GM21390 (cell line): Measurements from ENCODE around the gene RAD51.

Source experiments
- ATAC-seq: cut with Tn5 transposase; IDR thresholded peaks from one replicate; pipeline ENCODE4 v1.9.1; 2021; ENCODE audit not compliant: unreplicated experiment

Gene RAD51

DNA sequence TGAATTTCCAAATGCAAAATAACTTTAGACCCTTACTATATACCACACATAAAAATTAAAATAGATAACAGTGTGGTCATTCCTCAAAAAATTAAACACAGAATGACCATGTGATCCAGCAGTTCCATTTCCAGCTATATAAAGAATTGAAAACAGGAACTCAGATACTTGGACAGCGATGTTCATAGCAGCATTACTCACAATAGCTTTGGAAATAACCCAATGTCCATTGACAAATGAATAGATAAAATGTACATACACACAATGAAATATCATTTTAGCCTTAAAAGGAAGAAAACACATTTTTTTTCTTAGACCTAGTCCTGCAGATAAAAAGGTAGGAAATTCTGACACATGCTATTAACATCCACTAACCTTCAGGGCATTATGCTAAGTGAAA, 26.7 kb downstream of the RAD51 start:
- ATAC-seq: no peak

DNA sequence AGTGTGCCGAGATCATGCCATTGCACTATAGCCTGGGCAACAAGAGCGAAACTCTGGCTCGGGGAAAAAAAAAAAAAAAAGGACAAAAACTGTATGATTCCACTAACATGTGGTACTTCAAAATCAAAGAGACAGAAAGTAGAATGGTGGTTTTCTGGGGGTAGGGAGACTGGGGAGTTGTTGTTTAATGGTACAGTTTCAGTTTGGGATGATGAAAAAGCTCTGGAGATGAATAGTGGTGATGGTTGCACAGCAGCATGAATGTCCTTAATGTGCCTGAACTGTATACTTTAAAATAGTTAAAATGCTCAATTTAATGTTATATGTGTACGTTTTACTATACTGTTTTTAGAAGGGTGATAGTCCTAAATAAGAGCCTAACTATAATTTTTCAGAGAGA, 27.4 kb downstream of the RAD51 start:
- no peak for ATAC-seq

DNA sequence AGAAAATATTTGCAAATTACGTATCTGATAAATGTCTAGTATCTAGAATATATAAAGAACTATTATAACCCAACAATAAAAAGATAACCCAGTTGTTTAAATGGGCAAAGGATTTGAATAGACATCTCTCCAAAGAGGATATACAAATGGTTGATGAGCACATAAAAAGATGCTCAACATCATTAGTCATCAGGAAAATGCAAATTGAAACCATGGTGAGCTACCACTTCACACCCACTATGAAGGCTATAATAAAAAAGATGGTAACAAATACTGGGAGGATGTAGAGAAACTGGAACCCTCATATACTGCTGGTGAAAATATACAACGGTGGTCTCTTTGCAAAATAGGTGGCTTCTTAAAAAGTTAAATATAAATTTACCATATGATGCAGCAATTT, 28.0 kb downstream of the RAD51 start:
- ATAC-seq: no peak

DNA sequence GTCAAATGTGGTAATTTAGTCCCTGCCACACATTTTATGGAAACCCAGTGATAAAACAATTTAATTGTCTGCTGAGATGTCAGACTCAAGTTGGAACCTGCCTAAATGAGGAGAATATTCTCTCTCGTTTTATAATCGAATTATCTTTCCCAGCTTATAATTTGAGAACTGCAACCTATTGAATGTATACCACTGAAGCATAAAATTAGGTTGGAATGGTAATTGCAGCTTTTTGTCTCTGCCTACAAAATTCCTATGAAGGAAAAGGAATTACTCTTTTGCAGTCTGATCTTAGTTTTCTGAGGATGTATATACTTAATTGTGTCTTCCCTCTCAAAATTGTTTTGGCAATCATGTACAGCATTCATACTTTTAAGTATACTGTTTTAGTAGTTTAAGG, 28.9 kb downstream of the RAD51 start:
- ATAC-seq: no peak

DNA sequence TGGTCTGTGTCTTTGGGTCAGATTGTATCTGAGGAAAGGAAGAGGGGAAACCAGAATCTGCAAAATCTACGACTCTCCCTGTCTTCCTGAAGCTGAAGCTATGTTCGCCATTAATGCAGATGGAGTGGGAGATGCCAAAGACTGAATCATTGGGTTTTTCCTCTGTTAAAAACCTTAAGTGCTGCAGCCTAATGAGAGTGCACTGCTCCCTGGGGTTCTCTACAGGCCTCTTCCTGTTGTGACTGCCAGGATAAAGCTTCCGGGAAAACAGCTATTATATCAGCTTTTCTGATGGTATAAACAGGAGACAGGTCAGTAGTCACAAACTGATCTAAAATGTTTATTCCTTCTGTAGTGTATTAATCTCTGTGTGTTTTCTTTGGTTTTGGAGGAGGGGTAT, 36.1 kb downstream of the RAD51 start:
- no peak for ATAC-seq

DNA sequence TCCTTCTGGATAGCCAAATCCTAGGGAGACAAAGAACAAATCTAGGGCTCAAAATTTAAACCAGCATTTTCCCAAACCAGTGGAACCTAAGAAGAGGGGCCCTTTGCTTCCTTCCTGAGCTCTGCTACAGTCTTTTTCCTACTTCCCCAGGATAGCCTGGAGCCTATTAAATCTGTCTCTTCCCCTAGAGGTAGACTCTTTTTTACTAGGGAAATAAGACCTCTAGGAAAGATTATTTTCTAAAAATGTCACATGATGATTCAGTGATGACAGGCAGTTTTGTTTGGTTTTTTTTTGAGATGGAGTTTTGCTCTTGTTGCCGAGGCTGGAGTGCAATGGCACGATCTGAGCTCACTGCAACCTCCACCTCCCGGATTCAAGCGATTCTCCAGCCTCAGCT, 41.6 kb downstream of the RAD51 start:
- ATAC-seq: no peak

DNA sequence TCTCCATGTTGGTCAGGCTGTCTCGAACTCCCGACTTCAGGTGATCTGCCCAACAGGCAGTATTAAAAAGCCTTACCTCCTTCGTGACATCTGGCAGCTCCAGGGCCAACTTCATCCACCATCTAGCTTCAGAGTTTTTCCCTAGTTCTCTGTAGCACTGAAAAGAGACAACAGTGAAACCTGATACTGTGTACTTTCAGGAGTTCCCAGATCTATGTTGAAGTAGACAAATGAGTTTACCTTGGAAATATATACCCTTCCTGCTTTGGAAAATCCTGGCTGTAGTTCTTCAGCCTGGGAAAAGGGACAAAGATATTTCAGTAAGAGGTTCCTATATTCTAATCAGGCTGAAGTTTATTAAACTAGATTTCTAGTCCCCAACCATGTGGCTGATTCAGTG, 42.1 kb downstream of the RAD51 start:
- ATAC-seq: no peak

DNA sequence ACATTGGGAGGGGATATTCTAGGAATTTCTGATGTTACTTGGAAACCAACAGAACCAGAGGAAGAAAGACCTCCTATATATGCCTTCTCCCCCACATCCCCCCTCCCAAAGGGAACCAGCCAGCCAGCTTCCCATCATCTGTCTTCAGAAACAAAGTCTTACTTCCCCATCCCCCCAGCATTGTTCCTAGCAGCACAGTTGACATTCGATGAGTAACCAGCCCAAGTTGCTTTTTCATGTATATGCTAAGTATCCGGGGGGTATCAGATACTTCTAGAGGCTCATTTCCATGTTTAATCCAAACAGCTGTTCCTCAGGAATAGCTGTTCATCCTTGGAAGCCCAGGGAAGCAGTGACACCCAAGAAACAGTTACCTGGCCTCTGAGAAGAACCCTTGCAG, 44.1 kb downstream of the RAD51 start:
- ATAC-seq: no peak

DNA sequence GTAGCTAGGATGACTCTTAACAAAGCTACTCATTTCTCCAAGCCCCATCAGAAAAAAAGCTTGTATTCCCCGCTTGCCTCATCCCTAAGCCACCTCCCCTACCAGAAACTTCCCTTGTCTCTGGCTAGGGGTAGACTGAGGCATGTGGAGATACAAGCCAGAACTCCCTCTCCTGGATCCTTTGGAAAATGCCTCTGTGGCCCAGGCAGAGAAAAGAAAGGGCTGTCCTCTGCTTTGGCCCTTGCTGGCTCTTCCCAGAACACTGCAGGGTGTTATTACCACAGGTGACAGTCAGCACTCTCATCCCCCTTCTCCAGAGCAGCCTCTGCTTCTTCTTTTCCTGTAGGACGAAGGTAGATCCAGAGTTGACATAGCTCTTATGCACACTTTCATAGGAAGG, 44.9 kb downstream of the RAD51 start:
- no peak for ATAC-seq

DNA sequence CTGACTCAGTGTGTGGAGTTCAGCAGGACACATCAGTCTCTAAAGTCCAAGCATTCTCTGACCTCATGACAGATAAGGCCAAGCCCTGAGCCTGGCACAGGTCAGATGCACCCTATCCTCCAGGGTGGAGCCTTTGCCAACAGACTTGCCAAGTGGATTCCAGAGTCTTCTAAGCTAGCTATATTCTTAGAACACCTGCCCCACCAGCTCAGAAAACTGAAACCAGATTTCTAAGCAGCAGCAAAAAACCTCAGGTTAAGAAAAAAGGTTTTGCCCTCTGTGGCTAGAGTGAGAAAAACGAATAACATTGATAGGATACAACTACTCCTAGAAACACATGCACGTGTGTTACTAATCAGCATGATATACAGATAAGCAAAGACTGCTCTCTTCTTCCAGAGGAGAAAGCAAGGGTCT, 48.5 kb downstream of the RAD51 start:
- ATAC-seq: no peak

DNA sequence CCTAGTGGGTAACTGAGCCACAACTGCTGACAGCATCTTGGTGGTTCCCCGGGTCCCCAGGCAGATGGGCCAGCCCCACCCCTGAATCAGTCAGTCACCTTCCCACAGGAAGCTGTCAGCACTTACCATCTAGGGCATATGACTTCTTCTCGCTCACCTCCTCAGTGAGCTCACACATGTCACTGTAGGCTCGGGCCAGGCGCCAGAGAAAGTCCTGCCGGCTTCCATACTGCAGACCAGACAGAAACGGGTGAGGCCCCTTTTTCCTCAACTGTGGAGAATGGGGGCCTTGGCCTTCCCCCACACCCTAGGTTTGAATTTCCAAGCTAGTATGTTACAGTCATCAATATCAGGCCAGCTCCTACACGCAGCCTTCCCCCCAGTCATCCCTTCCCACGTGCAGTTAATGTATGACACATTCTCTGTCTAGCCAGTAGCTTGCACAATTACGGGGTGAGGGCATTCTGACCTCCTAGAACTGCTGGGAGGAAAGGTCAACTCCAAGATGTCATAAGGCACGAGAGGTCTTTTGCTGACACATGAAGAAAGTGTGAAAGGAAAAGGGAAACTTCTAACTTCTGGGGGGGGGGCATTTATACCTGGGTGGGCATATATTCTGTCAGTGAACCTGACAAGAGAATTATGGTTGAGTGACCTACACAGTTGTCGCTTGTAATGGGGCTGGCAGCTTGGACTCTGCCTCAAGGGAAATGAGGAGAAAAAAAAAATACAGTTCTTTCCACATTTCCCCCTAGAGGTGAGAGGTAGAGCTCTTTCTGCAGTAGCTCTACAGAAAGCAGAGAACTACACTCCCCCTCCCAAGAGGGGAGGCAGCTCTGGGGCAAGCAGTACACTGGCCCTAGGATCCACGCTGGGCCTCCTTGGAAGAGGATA, 49.2 kb downstream of the RAD51 start:
- ATAC-seq: no peak

DNA sequence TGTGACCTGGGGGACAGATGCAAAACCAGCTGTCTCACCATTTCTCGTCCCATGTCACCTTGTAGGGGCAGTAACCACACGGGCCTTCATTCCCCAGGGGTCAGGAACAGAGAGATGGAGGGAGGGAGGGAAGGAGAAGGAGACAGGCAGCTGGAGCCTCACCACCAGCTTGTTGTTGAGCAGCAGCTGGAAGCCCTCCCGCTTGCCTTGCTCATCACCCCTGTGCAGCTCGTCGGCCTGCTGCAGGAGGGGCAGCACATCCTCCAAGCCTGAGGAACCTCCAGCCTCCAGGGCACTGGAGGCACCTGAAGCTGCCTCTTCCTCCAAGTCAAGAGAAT, 49.8 kb downstream of the RAD51 start:
- ATAC-seq: no peak

DNA sequence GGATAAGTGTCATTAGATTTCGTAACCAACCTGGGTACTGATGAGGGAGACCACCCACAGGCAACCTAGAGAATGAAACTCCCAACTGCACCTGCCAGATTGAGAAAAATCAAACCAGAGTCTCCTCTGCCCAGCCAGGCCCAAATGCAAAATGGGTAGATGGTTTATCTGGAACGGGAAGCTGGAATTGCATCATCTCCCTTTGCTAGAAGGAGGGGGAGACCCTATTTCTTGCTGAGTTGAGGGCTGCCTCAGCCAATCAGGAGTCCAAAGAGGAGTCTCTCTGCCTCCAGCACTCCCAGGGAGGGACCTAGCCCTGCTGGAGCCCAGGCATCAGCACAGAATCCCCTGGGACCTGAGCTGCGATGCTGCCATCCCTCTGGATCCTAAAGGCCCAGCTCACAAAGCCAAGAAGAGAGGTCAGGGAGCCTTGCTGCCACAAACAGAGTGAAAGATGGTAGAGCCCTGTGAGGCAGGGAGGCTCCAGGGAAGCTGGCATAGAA, 52.0 kb downstream of the RAD51 start:
- ATAC-seq: no peak

DNA sequence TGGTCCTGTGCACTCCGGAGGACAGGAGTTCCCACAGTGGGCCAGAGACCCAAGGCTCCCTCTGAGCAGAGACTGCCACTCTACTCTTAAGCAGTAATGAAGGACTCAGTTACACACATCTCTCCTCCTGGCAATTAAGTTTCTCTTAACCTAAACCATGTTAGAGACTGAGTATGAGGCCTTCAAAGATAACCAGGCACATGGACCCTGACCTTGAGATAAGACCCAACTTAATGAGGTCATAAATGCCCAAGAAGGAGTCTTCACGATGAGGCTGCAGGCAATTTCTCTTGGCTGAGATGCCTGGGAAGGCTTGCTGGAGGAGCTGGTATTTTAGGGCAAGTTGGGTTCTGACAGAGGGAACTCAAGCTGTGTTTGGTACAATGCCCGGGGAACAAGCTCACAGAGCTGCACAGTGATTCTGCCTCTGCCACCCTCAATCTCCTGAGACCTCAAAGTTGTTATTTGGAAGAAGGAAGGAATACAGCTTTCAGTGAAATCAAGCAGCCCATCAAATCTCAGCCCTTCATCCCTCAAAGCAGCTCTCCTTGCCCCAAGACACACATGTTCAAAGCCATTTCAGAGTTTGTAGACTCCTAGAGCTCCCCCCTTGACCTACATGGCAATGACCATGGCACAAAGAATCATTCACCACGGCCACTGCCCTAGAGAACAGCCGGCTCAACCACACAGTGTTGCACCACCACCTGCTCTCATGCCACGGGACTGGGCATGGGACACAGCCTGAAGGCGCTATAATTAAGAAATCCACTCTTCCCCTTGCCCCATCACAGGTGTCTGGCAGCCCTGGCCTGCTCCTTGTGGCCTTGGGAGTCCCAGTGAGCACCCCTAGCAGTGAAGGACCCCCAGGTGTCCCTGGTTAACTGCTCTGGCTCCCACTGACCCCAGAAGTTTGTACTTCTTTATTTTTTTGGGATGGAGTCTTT, 53.0 kb downstream of the RAD51 start:
- ATAC-seq: no peak

DNA sequence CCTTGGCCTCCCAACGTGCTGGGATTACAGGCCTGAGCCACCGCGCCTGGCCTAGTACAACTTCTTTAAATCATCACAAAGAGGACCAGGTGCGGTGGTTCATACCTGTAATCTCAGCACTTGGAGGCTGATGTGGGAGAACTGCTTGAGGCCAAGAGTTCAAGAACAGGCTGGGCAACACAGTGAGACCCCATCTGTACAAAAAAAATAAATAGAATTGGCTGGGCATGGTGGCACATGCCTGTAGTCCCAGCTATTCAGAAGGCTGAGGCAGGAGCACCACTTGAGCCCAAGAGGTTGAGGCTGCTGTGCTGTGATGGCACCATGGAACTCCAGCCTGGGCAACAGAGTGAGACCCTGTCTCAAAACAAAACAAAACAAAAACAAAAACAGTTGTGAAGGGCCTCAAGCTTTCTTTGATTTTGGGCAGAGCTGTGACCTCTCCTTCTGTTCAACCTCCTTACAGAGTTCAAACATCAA, 54.2 kb downstream of the RAD51 start:
- ATAC-seq: no peak

DNA sequence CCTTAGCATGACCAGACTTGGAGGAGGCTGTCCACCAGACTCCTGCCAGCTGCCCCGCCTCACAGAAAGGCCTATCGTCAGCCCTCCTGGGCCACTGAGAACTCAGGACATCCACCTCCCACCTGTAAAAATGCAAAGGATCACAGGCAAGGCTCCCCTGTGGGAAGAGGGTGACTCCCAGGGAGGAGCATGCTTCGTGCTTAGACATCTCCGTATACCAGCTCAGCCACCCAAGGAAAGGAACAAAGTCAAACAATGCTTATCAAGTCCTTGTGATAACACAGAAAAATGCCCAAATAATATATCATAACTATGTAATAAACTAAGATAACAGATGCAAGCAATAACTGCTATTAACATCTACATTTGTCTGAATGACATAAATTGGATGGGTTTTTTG, 55.9 kb downstream of the RAD51 start:
- ATAC-seq: no peak

DNA sequence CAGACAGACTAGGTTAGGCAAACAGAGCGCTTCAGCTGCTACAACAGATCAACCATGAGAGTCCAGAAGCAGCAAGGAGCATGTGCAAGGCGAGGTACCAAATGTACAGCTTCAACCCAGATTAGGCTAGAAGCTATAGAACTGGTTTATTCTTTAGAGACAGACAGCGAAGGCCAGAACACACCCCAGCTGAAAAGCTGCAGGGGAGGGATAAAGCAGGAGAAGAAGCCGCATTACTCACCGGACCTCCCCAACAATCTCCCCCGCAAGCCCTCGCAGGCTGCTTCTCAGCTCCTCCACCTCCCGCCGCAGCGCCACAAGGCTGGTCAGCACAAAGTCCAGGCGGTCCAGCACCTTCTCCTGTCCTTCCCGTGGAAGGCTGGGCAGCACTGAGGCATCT, 56.8 kb downstream of the RAD51 start:
- no peak for ATAC-seq

DNA sequence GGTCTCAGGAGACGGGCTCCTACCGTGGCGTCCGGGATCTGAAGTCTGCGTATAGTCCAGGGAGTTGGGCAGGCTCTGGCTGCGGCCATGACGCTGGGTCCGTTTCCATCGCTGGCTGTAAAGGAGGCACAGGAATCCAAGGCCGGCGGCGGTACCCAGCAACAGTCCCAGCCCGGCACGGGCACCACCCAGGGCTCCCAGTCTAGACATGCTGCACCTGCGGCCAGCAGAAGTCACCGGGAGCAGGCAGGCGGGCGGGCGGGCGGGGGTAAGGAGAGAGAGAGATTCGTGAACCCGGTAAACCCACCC, 59.6 kb downstream of the RAD51 start:
- peak; percentile 12 for ATAC-seq

DNA sequence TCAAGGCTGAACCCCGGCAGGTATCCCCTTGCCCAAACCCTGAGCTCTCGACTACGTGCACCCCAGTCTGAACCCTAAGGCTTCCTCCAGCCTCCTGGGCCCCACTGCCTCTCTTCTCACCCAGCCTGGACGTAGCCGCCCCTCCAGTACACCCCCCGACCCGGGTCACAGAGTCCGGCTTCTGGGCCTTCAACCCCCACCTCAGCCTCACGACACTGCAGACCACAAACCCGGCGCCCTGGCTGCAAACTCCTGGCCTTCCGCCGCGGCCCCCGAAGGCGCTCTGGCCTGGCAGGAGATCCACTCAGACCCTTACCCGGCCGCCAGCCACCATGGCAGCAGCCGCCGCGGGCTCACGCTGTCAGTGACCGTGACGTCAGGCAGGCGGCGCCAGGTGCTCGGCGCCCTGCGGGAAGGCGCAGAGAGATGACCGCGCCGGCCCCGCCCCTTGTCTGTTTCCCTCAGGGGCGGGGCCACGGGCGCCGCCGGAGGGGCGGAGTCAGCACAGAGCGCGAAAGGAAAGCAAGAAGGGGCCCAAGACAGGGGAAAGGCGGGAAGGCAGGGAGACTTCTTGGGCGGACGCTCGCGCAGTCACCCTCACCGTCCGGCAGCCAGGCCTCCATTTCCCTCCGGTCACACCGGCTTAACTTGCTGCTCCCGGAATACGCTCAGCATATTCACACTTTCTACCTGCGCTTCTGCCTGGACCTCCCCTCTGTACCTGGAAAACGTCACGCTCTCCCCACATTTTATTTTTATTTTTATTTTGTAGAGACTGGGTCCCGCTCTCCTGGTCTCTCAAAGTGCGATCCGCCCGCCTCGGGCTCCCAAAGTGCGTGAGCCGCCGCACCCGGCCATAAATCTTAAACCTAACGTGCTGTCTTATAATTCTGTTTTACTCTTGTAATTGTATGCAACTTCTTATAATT, 60.2 kb downstream of the RAD51 start, which contains the start of gene RMDN3:
RMDN3 (minus strand) TSS at position 372 of the 929 bp plus-strand sequence. CDS start 471 bp downstream, outside the sequence.
- peak; percentile 68 for ATAC-seq

DNA sequence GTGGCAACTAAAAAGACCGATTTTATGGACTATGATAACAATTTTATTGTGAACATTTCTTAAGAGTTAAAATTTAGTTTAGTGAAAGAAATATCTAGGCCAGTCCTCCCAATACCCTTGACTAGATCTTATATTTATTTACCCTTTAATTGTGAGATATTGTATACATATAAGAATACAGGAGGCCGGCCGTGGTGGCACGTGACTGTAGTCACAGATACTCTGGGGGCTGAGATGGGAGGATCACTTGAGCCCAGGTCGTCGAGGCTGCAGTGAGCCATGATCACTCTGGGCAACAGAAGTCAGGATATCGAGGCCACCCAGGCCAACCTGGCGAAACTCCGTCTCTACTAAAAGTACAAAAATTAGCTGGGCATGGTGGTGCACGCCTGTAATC, 60.8 kb downstream of the RAD51 start:
- ATAC-seq: no peak

DNA sequence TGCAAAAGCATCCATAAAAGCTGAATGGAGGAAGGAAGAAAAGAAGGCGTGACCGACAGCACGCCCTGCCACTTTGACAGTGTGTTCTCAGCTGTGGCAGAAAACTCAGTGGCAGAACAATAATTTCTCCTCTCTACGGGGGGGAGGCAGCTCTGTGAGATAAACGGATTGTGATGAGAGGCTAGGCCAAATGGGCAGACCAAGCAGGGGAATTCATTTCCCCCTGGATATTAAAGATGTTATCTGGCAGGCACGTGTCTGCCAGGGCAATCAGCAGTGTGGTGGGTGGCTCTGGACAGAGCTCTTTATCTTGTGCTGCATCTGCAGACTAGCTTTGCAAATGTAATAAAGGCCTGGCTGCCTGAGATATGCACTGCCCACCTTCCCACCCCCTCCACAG, 62.0 kb downstream of the RAD51 start:
- no peak for ATAC-seq
